ENCODE results near the gene NMRK1.

- TF ChIP-seq, protein P1, sequence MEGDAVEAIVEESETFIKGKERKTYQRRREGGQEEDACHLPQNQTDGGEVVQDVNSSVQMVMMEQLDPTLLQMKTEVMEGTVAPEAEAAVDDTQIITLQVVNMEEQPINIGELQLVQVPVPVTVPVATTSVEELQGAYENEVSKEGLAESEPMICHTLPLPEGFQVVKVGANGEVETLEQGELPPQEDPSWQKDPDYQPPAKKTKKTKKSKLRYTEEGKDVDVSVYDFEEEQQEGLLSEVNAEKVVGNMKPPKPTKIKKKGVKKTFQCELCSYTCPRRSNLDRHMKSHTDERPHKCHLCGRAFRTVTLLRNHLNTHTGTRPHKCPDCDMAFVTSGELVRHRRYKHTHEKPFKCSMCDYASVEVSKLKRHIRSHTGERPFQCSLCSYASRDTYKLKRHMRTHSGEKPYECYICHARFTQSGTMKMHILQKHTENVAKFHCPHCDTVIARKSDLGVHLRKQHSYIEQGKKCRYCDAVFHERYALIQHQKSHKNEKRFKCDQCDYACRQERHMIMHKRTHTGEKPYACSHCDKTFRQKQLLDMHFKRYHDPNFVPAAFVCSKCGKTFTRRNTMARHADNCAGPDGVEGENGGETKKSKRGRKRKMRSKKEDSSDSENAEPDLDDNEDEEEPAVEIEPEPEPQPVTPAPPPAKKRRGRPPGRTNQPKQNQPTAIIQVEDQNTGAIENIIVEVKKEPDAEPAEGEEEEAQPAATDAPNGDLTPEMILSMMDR (conservative IDR thresholded peaks at IDR 0.05; ENCODE audit: low read depth, low read length) = no peak
- no peak for TF ChIP-seq EZH2 (IDR thresholded peaks at IDR 0.05; ENCODE audit: borderline replicate concordance, low read depth, low read length, poor library complexity, severe bottlenecking)
Measured at GRCh38 chr9:75105019-75105540, 17.1 kb upstream of the NMRK1 start.

All from A673 (cell line).